22Rv1 (cell line): ENCODE measurements around the gene NRCAM.

Source experiments
- H3K27ac ChIP-seq: fragments of 450-650 bp; 2 replicates; pipeline ENCODE4 v1.5.1; 2017
- ZFX ChIP-seq: fragments of 450-650 bp; IDR thresholded peaks from 2 replicates; pipeline ENCODE4 v1.6.1; 2017; ENCODE audit warnings: antibody characterized with exemption, borderline replicate concordance
- TF ChIP-seq, protein P1 (sequence below): fragments of 450-650 bp; IDR thresholded peaks from 2 replicates; pipeline ENCODE4 v1.5.1; 2017; ENCODE audit warnings: mild to moderate bottlenecking

The NRCAM gene

GRCh38 chr7:108488768-108489538, 32.7 kb upstream of the NRCAM start:
- TF ChIP-seq, protein P1, sequence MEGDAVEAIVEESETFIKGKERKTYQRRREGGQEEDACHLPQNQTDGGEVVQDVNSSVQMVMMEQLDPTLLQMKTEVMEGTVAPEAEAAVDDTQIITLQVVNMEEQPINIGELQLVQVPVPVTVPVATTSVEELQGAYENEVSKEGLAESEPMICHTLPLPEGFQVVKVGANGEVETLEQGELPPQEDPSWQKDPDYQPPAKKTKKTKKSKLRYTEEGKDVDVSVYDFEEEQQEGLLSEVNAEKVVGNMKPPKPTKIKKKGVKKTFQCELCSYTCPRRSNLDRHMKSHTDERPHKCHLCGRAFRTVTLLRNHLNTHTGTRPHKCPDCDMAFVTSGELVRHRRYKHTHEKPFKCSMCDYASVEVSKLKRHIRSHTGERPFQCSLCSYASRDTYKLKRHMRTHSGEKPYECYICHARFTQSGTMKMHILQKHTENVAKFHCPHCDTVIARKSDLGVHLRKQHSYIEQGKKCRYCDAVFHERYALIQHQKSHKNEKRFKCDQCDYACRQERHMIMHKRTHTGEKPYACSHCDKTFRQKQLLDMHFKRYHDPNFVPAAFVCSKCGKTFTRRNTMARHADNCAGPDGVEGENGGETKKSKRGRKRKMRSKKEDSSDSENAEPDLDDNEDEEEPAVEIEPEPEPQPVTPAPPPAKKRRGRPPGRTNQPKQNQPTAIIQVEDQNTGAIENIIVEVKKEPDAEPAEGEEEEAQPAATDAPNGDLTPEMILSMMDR, result no peak
- TF ChIP-seq ZFX, result no peak
- H3K27ac ChIP-seq, result no peak overlapping the region

GRCh38 chr7:108487646-108488045, 31.4 kb upstream of the NRCAM start:
- TF ChIP-seq, protein P1, result no peak
- no peak for TF ChIP-seq ZFX

GRCh38 chr7:108486291-108486966, 30.2 kb upstream of the NRCAM start:
- no peak overlapping the region for H3K27ac ChIP-seq
- TF ChIP-seq, protein P1, result no peak
- TF ChIP-seq ZFX, result no peak

More at GRCh38 chr7:108487646-108488045, 31.4 kb upstream of the NRCAM start:
- no peak overlapping the region for H3K27ac ChIP-seq

DNA sequence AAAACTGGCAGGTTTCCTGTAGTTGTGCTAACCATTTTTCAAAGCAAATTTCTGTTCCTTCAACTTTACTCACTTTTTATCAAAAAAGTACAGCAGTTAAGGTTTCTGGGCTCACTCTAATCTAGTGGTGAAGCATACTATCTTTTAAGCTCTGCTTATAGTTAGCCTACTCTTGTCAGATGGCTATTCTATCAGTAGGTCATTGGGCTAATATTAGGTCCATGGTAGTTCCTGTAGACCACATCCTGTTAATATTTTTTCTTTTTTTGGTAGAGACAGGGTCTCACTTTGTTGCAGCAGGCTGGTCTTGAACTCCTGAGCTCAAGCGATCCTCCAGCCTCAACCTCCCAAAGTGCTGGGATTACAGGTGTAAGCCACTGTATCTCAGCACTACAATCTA, 27.9 kb upstream of the NRCAM start:
- no peak overlapping the region for H3K27ac ChIP-seq
- no peak for TF ChIP-seq ZFX
- TF ChIP-seq, protein P1, result no peak

GRCh38 chr7:108480311-108480710, 24.1 kb upstream of the NRCAM start:
- TF ChIP-seq, protein P1, result no peak
- no peak for TF ChIP-seq ZFX
- no peak overlapping the region for H3K27ac ChIP-seq

DNA sequence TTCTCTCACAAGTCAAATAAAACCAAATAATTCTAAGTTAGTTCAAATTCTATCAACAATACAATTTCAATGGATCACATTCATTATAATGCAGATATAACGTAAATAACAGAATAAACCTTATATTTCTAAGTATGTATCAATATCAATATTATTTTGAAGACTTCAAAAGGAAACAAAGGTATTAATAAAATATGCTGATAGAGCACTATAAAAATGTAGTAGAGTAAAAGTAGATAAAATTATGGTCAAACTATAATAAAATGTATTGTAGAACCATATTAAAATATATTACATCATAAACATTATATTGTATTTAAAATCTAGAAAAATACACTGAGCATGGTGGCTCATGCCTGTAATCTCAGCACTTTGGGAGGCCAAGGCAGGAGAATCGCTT, 23.5 kb upstream of the NRCAM start:
- no peak overlapping the region for H3K27ac ChIP-seq
- TF ChIP-seq, protein P1, result no peak
- TF ChIP-seq ZFX, result no peak

DNA sequence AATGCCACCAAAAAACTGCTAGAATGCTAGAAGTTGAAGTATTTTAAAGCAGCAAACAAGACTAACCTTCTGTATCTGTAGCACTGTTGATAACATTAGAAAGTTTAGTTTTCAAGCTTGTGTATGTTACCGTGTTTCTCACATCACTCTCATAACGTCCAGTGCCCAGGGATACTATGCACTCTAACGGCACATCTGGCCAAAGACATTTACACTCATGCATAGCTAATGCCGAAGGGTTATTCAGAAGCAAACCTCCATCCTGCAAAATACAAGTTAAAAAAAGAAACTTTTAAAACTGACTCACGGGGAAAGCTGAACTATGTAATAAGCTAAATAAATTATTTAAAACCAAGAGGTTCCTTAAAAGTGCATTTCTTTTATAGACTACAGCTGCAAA, 22.9 kb upstream of the NRCAM start:
- TF ChIP-seq, protein P1, result no peak
- TF ChIP-seq ZFX, result no peak
- H3K27ac ChIP-seq, result no peak overlapping the region
